AG10803 (cell line): ENCODE data around the gene ETS1.

Source experiments
- DNase-seq: peaks from one replicate; pipeline ENCODE4 v3.0.0; 2010; ENCODE audit warnings: low read depth
- H3K4me3 ChIP-seq: 2 replicates; pipeline ENCODE4 v1.5.1; 2011; ENCODE audit warnings: mild to moderate bottlenecking, low read length, control low read depth
- TF ChIP-seq, protein P1 (sequence below): conservative IDR thresholded peaks from 2 replicates; pipeline ENCODE4 v1.5.1; 2011; ENCODE audit warnings: mild to moderate bottlenecking, low read length, control low read depth, inconsistent platforms

ETS1 gene

GRCh38 chr11:128482512-128483191, 104.7 kb downstream of the ETS1 start:
- DNase-seq: peak; percentile 94
- no peak overlapping the region; the same call in 1 of the 2 replicates for H3K4me3 ChIP-seq
- TF ChIP-seq, protein P1, sequence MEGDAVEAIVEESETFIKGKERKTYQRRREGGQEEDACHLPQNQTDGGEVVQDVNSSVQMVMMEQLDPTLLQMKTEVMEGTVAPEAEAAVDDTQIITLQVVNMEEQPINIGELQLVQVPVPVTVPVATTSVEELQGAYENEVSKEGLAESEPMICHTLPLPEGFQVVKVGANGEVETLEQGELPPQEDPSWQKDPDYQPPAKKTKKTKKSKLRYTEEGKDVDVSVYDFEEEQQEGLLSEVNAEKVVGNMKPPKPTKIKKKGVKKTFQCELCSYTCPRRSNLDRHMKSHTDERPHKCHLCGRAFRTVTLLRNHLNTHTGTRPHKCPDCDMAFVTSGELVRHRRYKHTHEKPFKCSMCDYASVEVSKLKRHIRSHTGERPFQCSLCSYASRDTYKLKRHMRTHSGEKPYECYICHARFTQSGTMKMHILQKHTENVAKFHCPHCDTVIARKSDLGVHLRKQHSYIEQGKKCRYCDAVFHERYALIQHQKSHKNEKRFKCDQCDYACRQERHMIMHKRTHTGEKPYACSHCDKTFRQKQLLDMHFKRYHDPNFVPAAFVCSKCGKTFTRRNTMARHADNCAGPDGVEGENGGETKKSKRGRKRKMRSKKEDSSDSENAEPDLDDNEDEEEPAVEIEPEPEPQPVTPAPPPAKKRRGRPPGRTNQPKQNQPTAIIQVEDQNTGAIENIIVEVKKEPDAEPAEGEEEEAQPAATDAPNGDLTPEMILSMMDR: no peak

DNA sequence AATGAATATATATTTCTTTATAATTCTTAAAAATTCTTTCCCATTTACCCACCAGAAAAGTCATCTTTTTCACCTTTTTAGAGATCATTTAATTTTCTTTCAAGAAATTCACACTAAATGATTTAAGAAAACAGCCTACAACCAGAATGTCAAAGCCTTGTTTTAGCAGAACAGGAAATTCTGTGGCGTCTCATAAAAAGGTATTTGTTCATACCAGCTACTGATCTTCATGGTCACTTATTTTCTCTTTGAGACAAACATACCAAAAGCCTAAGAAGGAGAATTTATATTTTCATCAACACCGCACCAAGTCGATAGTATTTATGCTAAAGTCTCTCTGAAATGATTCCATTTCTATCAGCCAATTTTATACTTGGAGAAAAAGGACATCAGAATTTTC, 105.3 kb downstream of the ETS1 start:
- DNase-seq: no peak
- TF ChIP-seq, protein P1: no peak
- no peak overlapping the region for H3K4me3 ChIP-seq

GRCh38 chr11:128481135-128481534, 106.2 kb downstream of the ETS1 start:
- H3K4me3 ChIP-seq: no peak overlapping the region
- TF ChIP-seq, protein P1: no peak
- DNase-seq: peak; percentile 95

DNA sequence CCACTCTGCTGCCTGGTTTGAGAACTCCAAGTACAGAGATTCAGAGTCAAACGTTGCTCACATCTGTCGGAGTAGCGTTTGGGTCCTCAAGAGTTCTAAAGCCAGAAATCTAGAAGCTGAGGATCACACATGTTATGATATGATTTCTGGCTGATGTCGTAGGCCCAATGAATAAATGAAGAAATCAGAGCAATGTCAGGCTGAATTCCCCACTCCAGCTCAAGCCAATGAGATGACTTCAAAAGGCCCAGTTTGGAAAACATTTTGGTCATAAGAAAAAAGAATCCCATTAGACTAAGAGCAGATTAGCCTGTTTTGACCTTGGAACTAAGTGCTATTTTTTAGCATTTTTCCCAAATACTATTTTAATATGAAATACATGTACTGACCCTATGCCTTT, 106.7 kb downstream of the ETS1 start:
- TF ChIP-seq, protein P1: no peak
- H3K4me3 ChIP-seq: no peak overlapping the region
- DNase-seq: peak; percentile 50

- no peak for DNase-seq
- H3K4me3 ChIP-seq: no peak overlapping the region
- TF ChIP-seq, protein P1: no peak
Measured at GRCh38 chr11:128480066-128480465, 107.3 kb downstream of the ETS1 start.

DNA sequence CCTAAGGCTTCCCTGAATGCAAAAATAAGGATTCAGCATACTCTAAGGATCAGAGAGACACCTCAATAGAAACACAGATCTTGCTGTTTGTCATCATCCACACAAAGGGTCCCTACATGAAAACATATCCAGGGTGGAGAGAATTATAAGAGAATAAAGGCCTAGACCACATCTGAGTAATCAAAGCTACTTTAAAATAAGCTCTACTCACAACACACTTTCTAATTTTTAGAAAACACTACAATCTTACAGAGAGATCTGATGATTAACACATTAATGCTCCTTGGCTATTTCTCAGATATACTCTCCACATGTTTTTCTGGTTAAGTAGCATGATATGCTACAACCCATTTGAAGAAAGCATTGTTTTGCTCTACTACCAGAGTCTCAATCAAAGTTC, 108.2 kb downstream of the ETS1 start:
- DNase-seq: no peak
- H3K4me3 ChIP-seq: no peak overlapping the region
- TF ChIP-seq, protein P1: no peak

- TF ChIP-seq, protein P1: no peak
- no peak for DNase-seq
- H3K4me3 ChIP-seq: no peak overlapping the region
Measured at GRCh38 chr11:128478305-128478704, 109.1 kb downstream of the ETS1 start.
